ENCODE results near the gene EPB41L4B.
"Not testable (repeated sequence)": the region's sequence is repeated elsewhere in the genome, so short reads cannot be mapped to it uniquely, and the experiment has no call there.

Gene EPB41L4B

GRCh38 chr9:109295221-109296130 lies 25.4 kb downstream of the EPB41L4B start:
- DNase-seq = no peak

GRCh38 chr9:109290385-109290784 lies 30.5 kb downstream of the EPB41L4B start:
- no peak for DNase-seq

GRCh38 chr9:109289931-109290330 lies 30.9 kb downstream of the EPB41L4B start:
- DNase-seq = no peak

GRCh38 chr9:109289186-109289585 lies 31.7 kb downstream of the EPB41L4B start:
- DNase-seq = no peak

GRCh38 chr9:109286981-109287380 lies 33.9 kb downstream of the EPB41L4B start:
- no peak for DNase-seq

GRCh38 chr9:109286571-109286977 lies 34.3 kb downstream of the EPB41L4B start:
- no peak for DNase-seq

- not testable (repeated sequence) for DNase-seq
Measured at GRCh38 chr9:109283672-109284071, 37.2 kb downstream of the EPB41L4B start.

GRCh38 chr9:109283012-109283411 lies 37.8 kb downstream of the EPB41L4B start:
- no peak for DNase-seq

- DNase-seq = no peak
Measured at GRCh38 chr9:109282302-109282701, 38.6 kb downstream of the EPB41L4B start.

GRCh38 chr9:109281518-109281917 lies 39.3 kb downstream of the EPB41L4B start:
- DNase-seq = no peak

- no peak for DNase-seq
Measured at GRCh38 chr9:109278848-109279247, 42.0 kb downstream of the EPB41L4B start.

GRCh38 chr9:109278216-109278615 lies 42.6 kb downstream of the EPB41L4B start:
- DNase-seq = no peak

- DNase-seq = no peak
Measured at GRCh38 chr9:109277451-109277850, 43.4 kb downstream of the EPB41L4B start.

- DNase-seq = no peak
Measured at GRCh38 chr9:109276469-109277440, 44.1 kb downstream of the EPB41L4B start.

GRCh38 chr9:109274884-109275730 lies 45.8 kb downstream of the EPB41L4B start:
- DNase-seq = no peak

- DNase-seq = no peak
Measured at GRCh38 chr9:109273869-109274268, 47.0 kb downstream of the EPB41L4B start.

GRCh38 chr9:109272745-109273144 lies 48.1 kb downstream of the EPB41L4B start:
- no peak for DNase-seq

- DNase-seq = no peak
Measured at GRCh38 chr9:109272045-109272444, 48.8 kb downstream of the EPB41L4B start.

GRCh38 chr9:109270971-109271925 lies 49.6 kb downstream of the EPB41L4B start:
- DNase-seq = no peak

- DNase-seq = no peak
Measured at GRCh38 chr9:109270441-109270840, 50.4 kb downstream of the EPB41L4B start.

GRCh38 chr9:109269839-109270238 lies 51.0 kb downstream of the EPB41L4B start:
- DNase-seq = no peak
